HepG2 (cell line): ENCODE data around the gene C2orf74. TPM values are rescaled to one million over a fixed set of nuclear protein-coding genes. Genes with fewer than 3 reads are reported as not detected.

Source experiments
- AKAP8 ChIP-seq: sonication (generic); formaldehyde crosslinking; IDR thresholded peaks from 2 replicates; pipeline ENCODE4 v1.5.1; 2020; ENCODE audit warnings: mild to moderate bottlenecking, missing genetic modification reagents
- ARID2 ChIP-seq: sonication (generic); formaldehyde crosslinking; IDR thresholded peaks from 2 replicates; pipeline ENCODE4 v1.8.1; 2022; ENCODE audit warnings: mild to moderate bottlenecking, missing genetic modification reagents, borderline replicate concordance
- ARNT ChIP-seq: fragments of 450-650 bp; IDR thresholded peaks from 2 replicates; pipeline ENCODE4 v1.6.1; 2017
- CREB1 ChIP-seq, 2 experiments: fragments of 450-650 bp in 1 of 2; IDR thresholded peaks; 2 replicates each; pipeline ENCODE4 v1.6.1; 2016 to 2017; ENCODE audit warnings: control low read depth in 1 of 2, mild to moderate bottlenecking in 1 of 2, missing compliant biosample characterization in 1 of 2, missing genetic modification characterization in 1 of 2
- HMGXB4 ChIP-seq, 2 experiments: sonication (generic) in 1 of 2; formaldehyde crosslinking in 1 of 2; IDR thresholded peaks; 2 replicates each; pipeline versions ENCODE4 v1.4.0 to v1.6.1; 2018 to 2020; ENCODE audit warnings: missing genetic modification reagents in 2 of 2, borderline replicate concordance in 1 of 2, low read depth in 1 of 2, mild to moderate bottlenecking in 1 of 2, missing biosample characterization in 1 of 2
- KAT7 ChIP-seq: IDR thresholded peaks from 2 replicates; pipeline ENCODE4 v1.6.1; 2018; ENCODE audit warnings: borderline replicate concordance, missing compliant biosample characterization
- KLF6 ChIP-seq: IDR thresholded peaks from 2 replicates; pipeline ENCODE4 v1.8.0; 2016; ENCODE audit warnings: missing biosample characterization, missing genetic modification reagents
- PRMT3 ChIP-seq: sonication (generic); formaldehyde crosslinking; IDR thresholded peaks from 2 replicates; pipeline ENCODE4 v1.8.1; 2022; ENCODE audit warnings: low read depth, mild to moderate bottlenecking, moderate library complexity, missing genetic modification reagents, borderline replicate concordance
- RBM39 ChIP-seq: fragments of 200-400 bp; formaldehyde crosslinking; IDR thresholded peaks from one replicate; pipeline ENCODE4 v1.6.1; 2018; ENCODE audit warnings: antibody characterized with exemption, mild to moderate bottlenecking, low read depth, low read length; ENCODE audit not compliant: poor library complexity, severe bottlenecking
- REXO4 ChIP-seq: sonication (generic); formaldehyde crosslinking; IDR thresholded peaks from 2 replicates; pipeline ENCODE4 v1.8.0; 2022; ENCODE audit warnings: missing genetic modification reagents, mild to moderate bottlenecking, borderline replicate concordance
- RXRA ChIP-seq: sonication (generic); formaldehyde crosslinking; IDR thresholded peaks from 2 replicates; pipeline ENCODE4 v1.5.1; 2020; ENCODE audit warnings: missing genetic modification reagents
- SRSF1 ChIP-seq: fragments of 200-400 bp; formaldehyde crosslinking; optimal IDR thresholded peaks from 2 replicates; pipeline ENCODE3; 2017; ENCODE audit warnings: mild to moderate bottlenecking, low read depth, low read length, moderate library complexity
- SSRP1 ChIP-seq: IDR thresholded peaks from 2 replicates; pipeline ENCODE4 v1.6.1; 2016; ENCODE audit warnings: control low read depth
- XRCC5 ChIP-seq: fragments of 200-400 bp; formaldehyde crosslinking; optimal IDR thresholded peaks from 2 replicates; pipeline ENCODE3; 2017; ENCODE audit warnings: mild to moderate bottlenecking, low read length
- ZC3H13 ChIP-seq: sonication (generic); formaldehyde crosslinking; IDR thresholded peaks from 2 replicates; pipeline ENCODE4 v1.8.1; 2023; ENCODE audit warnings: mild to moderate bottlenecking, missing genetic modification reagents, moderate library complexity
- ZKSCAN1 ChIP-seq: fragments of 150-350 bp; IDR thresholded peaks from 2 replicates; pipeline ENCODE4 v1.6.1; 2014; ENCODE audit warnings: low read length
- ZNF274 ChIP-seq: sonication (generic); formaldehyde crosslinking; IDR thresholded peaks from 2 replicates; pipeline ENCODE4 v1.5.1; 2020; ENCODE audit warnings: mild to moderate bottlenecking, missing genetic modification reagents
- ZNF569 ChIP-seq: sonication (generic); formaldehyde crosslinking; IDR thresholded peaks from 2 replicates; pipeline ENCODE4 v1.5.0; 2020; ENCODE audit warnings: mild to moderate bottlenecking, missing genetic modification reagents, moderate library complexity, borderline replicate concordance
- ZNF660 ChIP-seq: sonication (generic); formaldehyde crosslinking; IDR thresholded peaks from 2 replicates; pipeline ENCODE4 v1.5.1; 2020; ENCODE audit warnings: mild to moderate bottlenecking, low read depth, missing genetic modification reagents, borderline replicate concordance
- ZNF883 ChIP-seq: sonication (generic); formaldehyde crosslinking; IDR thresholded peaks from 2 replicates; pipeline ENCODE4 v1.5.1; 2020; ENCODE audit warnings: mild to moderate bottlenecking, missing genetic modification reagents; ENCODE audit errors: not compliant biosample characterization
- polyA plus RNA-seq, 8 experiments: library from polyadenylated mRNA; depleted of rRNA in 3 of 8; stranded (reverse) in 7 of 8; unstranded in 1 of 8; fragments of >200 nt; fragmentation: Illumina TruSeq in 4 of 8; extraction: Trizol in 4 of 8; gene quantifications; 2 replicates each; pipeline versions ENCODE4 v1.2.1 to v1.2.3, GENCODE V29; 2011 to 2016; ENCODE audit warnings: low read depth in 4 of 8, missing spikeins in 1 of 8, mixed read lengths in 1 of 8; ENCODE audit not compliant: insufficient read depth in 1 of 8
- total RNA-seq, 5 experiments: library from RNA; depleted of rRNA; stranded (reverse); fragments of >200 nt; fragmentation: Illumina TruSeq; extraction: Trizol; gene quantifications; 2 replicates each; pipeline ENCODE4 v1.2.3, GENCODE V29; 2016; ENCODE audit warnings: low read depth in 1 of 5
- TF ChIP-seq, protein P1 (sequence below): sonication (generic); formaldehyde crosslinking; IDR thresholded peaks from 2 replicates; pipeline ENCODE4 v1.8.0; 2022; ENCODE audit warnings: mild to moderate bottlenecking, missing genetic modification reagents
- TF ChIP-seq, protein P2 (sequence below): IDR thresholded peaks from 2 replicates; pipeline ENCODE4 v1.6.1; 2012; ENCODE audit warnings: low read depth, low read length, improper control_type of control experiment

Gene C2orf74
- total and polyA plus RNA-seq, 2 of the 13 experiments (the other 11 are each of a cell fraction or from before 2014, with no cell fraction given), result 10.6 to 13.8 TPM

DNA sequence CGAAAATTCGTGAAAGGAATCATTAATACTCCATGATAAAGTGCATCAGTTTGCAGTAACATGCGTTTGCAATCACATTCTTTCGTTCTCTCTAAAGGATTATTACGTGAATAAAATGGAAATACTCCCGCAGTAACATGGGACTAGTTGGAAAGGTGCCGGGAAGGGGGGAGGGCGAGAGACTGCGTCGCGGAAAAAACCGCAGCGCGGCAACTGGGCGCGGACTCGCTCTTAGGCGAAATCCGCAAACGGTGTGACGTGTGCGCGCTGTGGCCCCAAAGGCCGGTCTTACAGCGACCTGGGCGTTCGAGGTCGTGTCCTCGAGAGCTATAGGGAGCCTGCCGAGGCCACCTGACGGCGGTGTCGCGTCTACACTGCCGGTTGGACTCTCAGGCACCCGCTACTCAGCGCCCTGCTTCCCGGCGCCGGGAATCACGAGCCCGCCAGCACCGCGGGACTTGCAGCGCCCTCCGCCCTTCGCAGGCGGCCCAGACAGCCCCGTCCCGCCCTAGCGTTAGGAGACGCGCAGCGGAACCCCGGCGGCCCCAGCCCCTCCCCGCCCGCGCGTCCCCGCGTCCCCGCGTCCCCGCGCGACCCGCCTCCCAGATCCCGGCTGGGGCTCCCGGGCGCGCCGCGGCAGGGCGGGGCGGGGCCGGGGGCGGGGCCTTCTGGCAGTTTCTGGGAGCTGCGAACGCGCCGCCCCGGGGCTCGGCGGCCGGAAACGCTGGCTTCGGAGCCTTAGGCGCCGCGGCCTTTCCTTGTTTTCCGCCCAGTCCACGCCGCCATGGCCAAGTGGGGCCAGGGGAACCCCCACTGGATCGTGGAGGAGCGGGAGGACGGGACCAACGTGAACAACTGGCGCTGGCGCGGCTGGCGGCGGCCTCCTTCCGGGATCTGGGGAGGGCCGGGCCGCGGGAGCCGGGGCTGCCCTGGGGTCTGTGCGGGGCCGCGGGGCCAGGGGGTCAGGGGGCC lies 15.1 kb downstream of the C2orf74 start (continued):
- TF ChIP-seq, protein P1, sequence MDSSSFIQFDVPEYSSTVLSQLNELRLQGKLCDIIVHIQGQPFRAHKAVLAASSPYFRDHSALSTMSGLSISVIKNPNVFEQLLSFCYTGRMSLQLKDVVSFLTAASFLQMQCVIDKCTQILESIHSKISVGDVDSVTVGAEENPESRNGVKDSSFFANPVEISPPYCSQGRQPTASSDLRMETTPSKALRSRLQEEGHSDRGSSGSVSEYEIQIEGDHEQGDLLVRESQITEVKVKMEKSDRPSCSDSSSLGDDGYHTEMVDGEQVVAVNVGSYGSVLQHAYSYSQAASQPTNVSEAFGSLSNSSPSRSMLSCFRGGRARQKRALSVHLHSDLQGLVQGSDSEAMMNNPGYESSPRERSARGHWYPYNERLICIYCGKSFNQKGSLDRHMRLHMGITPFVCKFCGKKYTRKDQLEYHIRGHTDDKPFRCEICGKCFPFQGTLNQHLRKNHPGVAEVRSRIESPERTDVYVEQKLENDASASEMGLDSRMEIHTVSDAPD, result peak; percentile 59; the same call in 1 of the 2 replicates
- TF ChIP-seq KLF6 (CRISPR knock-in tag), result peak; percentile 86
- peak; percentile 85; the same call in 1 of the 2 replicates for TF ChIP-seq KAT7 (CRISPR knock-in tag)
- TF ChIP-seq XRCC5, result no peak
- peak; percentile 95 for TF ChIP-seq ZC3H13
- TF ChIP-seq HMGXB4 (CRISPR knock-in tag; IDR thresholded peaks at IDR 0.05; ENCODE audit: borderline replicate concordance in 1 of 2, low read depth in 1 of 2), result peak; percentile 80 to 93
- peak; percentile 58 for TF ChIP-seq RBM39
- TF ChIP-seq ZNF660, result no peak
- TF ChIP-seq SSRP1, result 0 out of 2 replicates have a peak, but pooled peaks have one; percentile 19
- TF ChIP-seq ZKSCAN1, result no peak
- TF ChIP-seq ZNF274, result peak; percentile 45
- TF ChIP-seq PRMT3 (CRISPR knock-in tag), result 0 out of 2 replicates have a peak, but pooled peaks have one; percentile 81
- no peak for TF ChIP-seq SRSF1
- peak; percentile 96 for TF ChIP-seq RXRA (CRISPR knock-in tag)
- no peak for TF ChIP-seq ARNT
- TF ChIP-seq AKAP8 (CRISPR knock-in tag), result peak; percentile 42; the same call in 1 of the 2 replicates
- TF ChIP-seq ZNF883, result peak; percentile 89
- TF ChIP-seq REXO4 (CRISPR knock-in tag), result peak; percentile 5
- TF ChIP-seq ZNF569, result peak; percentile 87; the same call in 1 of the 2 replicates
- TF ChIP-seq CREB1 (IDR thresholded peaks at IDR 0.05), result peak; percentile 87
- TF ChIP-seq CREB1 (CRISPR knock-in tag; IDR thresholded peaks at IDR 0.05), result peak; percentile 75
- TF ChIP-seq, protein P2, sequence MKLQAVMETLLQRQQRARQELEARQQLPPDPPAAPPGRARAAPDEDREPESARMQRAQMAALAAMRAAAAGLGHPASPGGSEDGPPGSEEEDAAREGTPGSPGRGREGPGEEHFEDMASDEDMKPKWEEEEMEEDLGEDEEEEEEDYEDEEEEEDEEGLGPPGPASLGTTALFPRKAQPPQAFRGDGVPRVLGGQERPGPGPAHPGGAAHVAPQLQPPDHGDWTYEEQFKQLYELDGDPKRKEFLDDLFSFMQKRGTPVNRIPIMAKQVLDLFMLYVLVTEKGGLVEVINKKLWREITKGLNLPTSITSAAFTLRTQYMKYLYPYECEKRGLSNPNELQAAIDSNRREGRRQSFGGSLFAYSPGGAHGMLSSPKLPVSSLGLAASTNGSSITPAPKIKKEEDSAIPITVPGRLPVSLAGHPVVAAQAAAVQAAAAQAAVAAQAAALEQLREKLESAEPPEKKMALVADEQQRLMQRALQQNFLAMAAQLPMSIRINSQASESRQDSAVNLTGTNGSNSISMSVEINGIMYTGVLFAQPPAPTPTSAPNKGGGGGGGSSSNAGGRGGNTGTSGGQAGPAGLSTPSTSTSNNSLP, result peak; percentile 26; the same call in 1 of the 2 replicates
- TF ChIP-seq ARID2 (CRISPR knock-in tag), result peak; percentile 78
